Measurements from ENCODE around the gene HRH1. TPM values are rescaled to one million over a fixed set of nuclear protein-coding genes. Genes with fewer than 3 reads are reported as not detected.

The HRH1 gene
- total RNA-seq, 1 experiment from 2014 or later, result 4.6 TPM

- intact Hi-C loops (cut with micrococcal nuclease; ENCODE audit: unreplicated experiment), result no loop called here
- TF ChIP-seq REST (IDR thresholded peaks at IDR 0.05; ENCODE audit: insufficient read depth in 1 of 2, low read depth in 2 of 2, low read length in 1 of 2) (no peak), CTCF (IDR thresholded peaks at IDR 0.05) (no peak), SIN3A (IDR thresholded peaks at IDR 0.05; ENCODE audit: borderline replicate concordance, insufficient read depth, low read depth, low read length) (0 out of 2 replicates have a peak, but pooled peaks have one; percentile 62), POLR2AphosphoS5 (IDR thresholded peaks at IDR 0.05; ENCODE audit: low read depth, low read length) (peak; percentile 64; the same call in 1 of the 2 replicates), TCF7L2 (IDR thresholded peaks at IDR 0.05; ENCODE audit: low read depth, low read length) (no peak)
- H3K36me3 ChIP-seq (ENCODE audit: control insufficient read depth, insufficient read depth, low read length), result no peaks in the 10 kb centered on the region
- DNase-seq (ENCODE audit: low read depth, low spot score), result peak; percentile 36
- H3K4me1 ChIP-seq (ENCODE audit: control insufficient read depth, insufficient read depth, low read length), result peaks cover 12% of the 10 kb centered on the region
- peak overlapping the region in 1 of 2 experiments; percentile 26; a peak in 2 of 4 replicates for H3K4me3 ChIP-seq (ENCODE audit: low read depth in 2 of 2, low read length in 2 of 2)
- 0 out of 2 replicates have a peak overlapping the region, but pooled peaks have one; percentile 40 for H3K27ac ChIP-seq (ENCODE audit: low read length)
- ChIA-PET POLR2A (no interaction called here), CTCF (no interaction called here)
- in situ Hi-C loops (cut with HindIII; ENCODE audit: low pct_unique_long_range_greater_than_20kb, low sequenced_read_pairs), result no loop called here
- no peaks in the 10 kb centered on the region for H3K9me3 ChIP-seq (ENCODE audit: control insufficient read depth, insufficient read depth, low read depth, low read length)
- peak; percentile 96 for ATAC-seq
- H3K27me3 ChIP-seq (ENCODE audit: control insufficient read depth, insufficient read depth, low read length), result no peaks in the 10 kb centered on the region
- no TSS peak for BruUV-seq (replicated peaks)
Measured at GRCh38 chr3:11185564-11186317, 31.4 kb downstream of the HRH1 start.

- ATAC-seq, result no peak
Measured at GRCh38 chr3:11186318-11186692, 32.0 kb downstream of the HRH1 start.

More at GRCh38 chr3:11186318-11186692, 32.0 kb downstream of the HRH1 start:
- POLR2A ChIA-PET, result no interaction called here
- no peaks in the 10 kb centered on the region for H3K9me3 ChIP-seq (ENCODE audit: control insufficient read depth, insufficient read depth, low read depth, low read length)
- H3K36me3 ChIP-seq (ENCODE audit: control insufficient read depth, insufficient read depth, low read length), result no peaks in the 10 kb centered on the region
- TF ChIP-seq SIN3A (IDR thresholded peaks at IDR 0.05; ENCODE audit: borderline replicate concordance, insufficient read depth, low read depth, low read length) (no peak), POLR2AphosphoS5 (IDR thresholded peaks at IDR 0.05; ENCODE audit: low read depth, low read length) (no peak), REST (IDR thresholded peaks at IDR 0.05; ENCODE audit: insufficient read depth in 1 of 2, low read depth in 2 of 2, low read length in 1 of 2) (no peak), TCF7L2 (IDR thresholded peaks at IDR 0.05; ENCODE audit: low read depth, low read length) (no peak), CTCF (IDR thresholded peaks at IDR 0.05) (no peak)
- DNase-seq (ENCODE audit: low read depth, low spot score), result no peak
- CTCF ChIA-PET, result no interaction called here
- in situ Hi-C loops (cut with HindIII; ENCODE audit: low pct_unique_long_range_greater_than_20kb, low sequenced_read_pairs) (no loop called here), intact Hi-C loops (cut with micrococcal nuclease; ENCODE audit: unreplicated experiment) (no loop called here)
- no peaks in the 10 kb centered on the region for H3K27me3 ChIP-seq (ENCODE audit: control insufficient read depth, insufficient read depth, low read length)
- BruUV-seq (replicated peaks), result no TSS peak
- H3K27ac ChIP-seq (ENCODE audit: low read length), result no peak overlapping the region
- peaks cover 12% of the 10 kb centered on the region for H3K4me1 ChIP-seq (ENCODE audit: control insufficient read depth, insufficient read depth, low read length)
- H3K4me3 ChIP-seq (ENCODE audit: low read depth in 2 of 2, low read length in 2 of 2), result no peak overlapping the region

Data from Panc1 (cell line).